ENCODE results near the gene ASB5.

ASB5 gene

GRCh38 chr4:176241703-176242102 lies 27.3 kb downstream of the ASB5 start:
- TF ChIP-seq SIN3A (IDR thresholded peaks at IDR 0.05; ENCODE audit: borderline replicate concordance, insufficient read depth, low read length): no peak
- TF ChIP-seq POLR2AphosphoS5 (IDR thresholded peaks at IDR 0.05; ENCODE audit: low read depth, low read length): no peak
- no peak for TF ChIP-seq REST (IDR thresholded peaks at IDR 0.05; ENCODE audit: insufficient read depth in 1 of 2, low read depth in 2 of 2, low read length in 2 of 2)
- TF ChIP-seq TAF1 (IDR thresholded peaks at IDR 0.05; ENCODE audit: borderline replicate concordance, insufficient read depth, low read length): no peak
- TF ChIP-seq FOXP2 (optimal IDR thresholded peaks at IDR 0.05; ENCODE audit: borderline replicate concordance, extremely low read depth, extremely low read length, insufficient read depth): no peak

- no peak for TF ChIP-seq SIN3A (IDR thresholded peaks at IDR 0.05; ENCODE audit: borderline replicate concordance, insufficient read depth, low read length)
- no peak for TF ChIP-seq POLR2AphosphoS5 (IDR thresholded peaks at IDR 0.05; ENCODE audit: low read depth, low read length)
- TF ChIP-seq FOXP2 (optimal IDR thresholded peaks at IDR 0.05; ENCODE audit: borderline replicate concordance, extremely low read depth, extremely low read length, insufficient read depth): no peak
- no peak for TF ChIP-seq TAF1 (IDR thresholded peaks at IDR 0.05; ENCODE audit: borderline replicate concordance, insufficient read depth, low read length)
- no peak for TF ChIP-seq REST (IDR thresholded peaks at IDR 0.05; ENCODE audit: insufficient read depth in 1 of 2, low read depth in 2 of 2, low read length in 2 of 2)
These were observed 30.2 kb downstream of the ASB5 start for GRCh38 chr4:176238826-176239225.

- TF ChIP-seq POLR2AphosphoS5 (IDR thresholded peaks at IDR 0.05; ENCODE audit: low read depth, low read length) (no peak), TAF1 (IDR thresholded peaks at IDR 0.05; ENCODE audit: borderline replicate concordance, insufficient read depth, low read length) (no peak), FOXP2 (optimal IDR thresholded peaks at IDR 0.05; ENCODE audit: borderline replicate concordance, extremely low read depth, extremely low read length, insufficient read depth) (no peak), SIN3A (IDR thresholded peaks at IDR 0.05; ENCODE audit: borderline replicate concordance, insufficient read depth, low read length) (no peak), REST (IDR thresholded peaks at IDR 0.05; ENCODE audit: insufficient read depth in 1 of 2, low read depth in 2 of 2, low read length in 2 of 2) (no peak)
These were observed 30.8 kb downstream of the ASB5 start for GRCh38 chr4:176238157-176238610.

GRCh38 chr4:176236946-176237345 lies 32.1 kb downstream of the ASB5 start:
- TF ChIP-seq POLR2AphosphoS5 (IDR thresholded peaks at IDR 0.05; ENCODE audit: low read depth, low read length): no peak
- no peak for TF ChIP-seq SIN3A (IDR thresholded peaks at IDR 0.05; ENCODE audit: borderline replicate concordance, insufficient read depth, low read length)
- TF ChIP-seq TAF1 (IDR thresholded peaks at IDR 0.05; ENCODE audit: borderline replicate concordance, insufficient read depth, low read length): no peak
- TF ChIP-seq REST (IDR thresholded peaks at IDR 0.05; ENCODE audit: insufficient read depth in 1 of 2, low read depth in 2 of 2, low read length in 2 of 2): no peak
- TF ChIP-seq FOXP2 (optimal IDR thresholded peaks at IDR 0.05; ENCODE audit: borderline replicate concordance, extremely low read depth, extremely low read length, insufficient read depth): no peak

GRCh38 chr4:176230836-176231235 lies 38.2 kb downstream of the ASB5 start:
- TF ChIP-seq FOXP2 (optimal IDR thresholded peaks at IDR 0.05; ENCODE audit: borderline replicate concordance, extremely low read depth, extremely low read length, insufficient read depth): no peak
- TF ChIP-seq SIN3A (IDR thresholded peaks at IDR 0.05; ENCODE audit: borderline replicate concordance, insufficient read depth, low read length): no peak
- no peak for TF ChIP-seq REST (IDR thresholded peaks at IDR 0.05; ENCODE audit: insufficient read depth in 1 of 2, low read depth in 2 of 2, low read length in 2 of 2)
- no peak for TF ChIP-seq POLR2AphosphoS5 (IDR thresholded peaks at IDR 0.05; ENCODE audit: low read depth, low read length)
